Measurements from ENCODE around the gene LOXL4.
"Not testable (repeated sequence)": the region's sequence is repeated elsewhere in the genome, so short reads cannot be mapped to it uniquely, and the experiment has no call there.

Gene LOXL4

DNA sequence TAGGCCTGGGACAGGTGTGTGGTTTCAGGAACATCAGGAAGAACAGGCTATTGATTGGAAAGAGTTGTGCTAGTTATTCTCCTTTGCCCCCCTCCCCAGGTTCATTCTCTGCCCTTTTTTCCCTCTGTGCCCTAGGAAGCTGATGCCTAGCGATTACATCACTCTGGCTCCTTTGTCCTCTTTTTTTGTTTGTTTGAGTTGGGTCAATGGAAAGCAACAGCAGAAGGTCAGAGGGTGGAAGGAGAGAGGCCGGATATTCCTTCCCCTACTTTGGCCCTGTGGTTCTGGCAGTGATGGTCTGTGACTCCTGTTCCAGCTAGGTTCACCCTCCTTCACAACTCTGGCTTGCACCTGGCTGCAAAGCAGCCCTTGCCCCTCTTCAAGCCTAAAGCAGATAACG, 18.9 kb downstream of the LOXL4 start:
- no peak overlapping the region for H3K4me3 Mint-ChIP-seq
- H3K27ac Mint-ChIP-seq = no peak overlapping the region
- no peaks in the 10 kb centered on the region for H3K27me3 Mint-ChIP-seq (ENCODE audit: low read depth)
- no peaks in the 10 kb centered on the region for H3K4me1 Mint-ChIP-seq (ENCODE audit: low read depth)
- no peaks in the 10 kb centered on the region for H3K9me3 Mint-ChIP-seq
- peaks cover 26% of the 10 kb centered on the region for H3K36me3 Mint-ChIP-seq (ENCODE audit: low read depth)

DNA sequence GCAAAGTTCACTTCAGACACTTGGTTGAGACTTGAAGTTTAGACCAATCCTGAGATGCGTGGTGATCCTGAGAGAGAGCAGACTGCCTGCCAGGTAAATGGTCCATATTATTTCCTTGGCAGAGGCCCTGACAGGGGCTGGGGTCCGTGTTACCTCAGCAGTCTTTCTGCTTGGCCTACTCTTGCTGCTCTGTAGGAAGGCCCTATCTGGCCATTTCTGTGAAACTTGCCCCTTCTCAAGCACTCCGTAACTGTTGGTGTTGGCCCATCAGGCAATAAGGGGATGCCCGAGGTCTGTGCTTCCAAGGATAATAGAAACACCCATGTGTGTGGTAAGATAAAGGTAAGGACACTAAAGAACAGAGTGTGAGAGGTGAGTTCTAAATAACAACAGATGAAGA, 20.0 kb downstream of the LOXL4 start:
- no peaks in the 10 kb centered on the region for H3K9me3 Mint-ChIP-seq
- no peaks in the 10 kb centered on the region for H3K4me1 Mint-ChIP-seq (ENCODE audit: low read depth)
- peaks cover 31% of the 10 kb centered on the region for H3K36me3 Mint-ChIP-seq (ENCODE audit: low read depth)
- no peak overlapping the region for H3K27ac Mint-ChIP-seq
- no peaks in the 10 kb centered on the region for H3K27me3 Mint-ChIP-seq (ENCODE audit: low read depth)
- no peak overlapping the region for H3K4me3 Mint-ChIP-seq

- Mint-ChIP-seq H3K4me1 (ENCODE audit: low read depth) (no peaks in the 10 kb centered on the region), H3K36me3 (ENCODE audit: low read depth) (peaks cover 37% of the 10 kb centered on the region), H3K27me3 (ENCODE audit: low read depth) (no peaks in the 10 kb centered on the region), H3K27ac (no peak overlapping the region), H3K9me3 (no peaks in the 10 kb centered on the region), H3K4me3 (no peak overlapping the region)
Measured at GRCh38 chr10:98246911-98247805, 20.8 kb downstream of the LOXL4 start.

DNA sequence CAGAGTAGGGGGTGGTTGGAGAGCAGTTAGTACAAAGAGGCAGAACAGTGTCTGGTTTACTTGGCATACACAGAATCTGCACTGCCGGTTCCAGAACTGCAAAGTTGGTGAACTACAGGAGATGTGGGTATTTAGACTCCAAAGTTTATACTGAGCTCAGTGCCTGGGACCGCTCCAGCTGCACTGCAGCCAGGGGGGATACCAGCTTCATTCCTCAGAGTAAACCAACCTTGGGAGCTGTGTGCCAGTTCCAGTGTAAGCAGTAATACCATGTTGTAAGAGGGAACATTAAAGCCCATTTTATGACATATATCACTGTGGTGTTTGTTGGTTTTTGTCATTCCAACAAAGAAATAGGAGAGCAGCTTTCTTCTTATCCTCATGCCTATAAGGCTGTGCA, 23.4 kb downstream of the LOXL4 start:
- H3K36me3 Mint-ChIP-seq (ENCODE audit: low read depth) = peaks cover 34% of the 10 kb centered on the region
- H3K27me3 Mint-ChIP-seq (ENCODE audit: low read depth) = no peaks in the 10 kb centered on the region
- H3K27ac Mint-ChIP-seq = no peak overlapping the region

GRCh38 chr10:98244141-98244540, 23.9 kb downstream of the LOXL4 start:
- H3K4me3 Mint-ChIP-seq = no peak overlapping the region
- peaks cover 29% of the 10 kb centered on the region for H3K36me3 Mint-ChIP-seq (ENCODE audit: low read depth)
- no peaks in the 10 kb centered on the region for H3K9me3 Mint-ChIP-seq
- H3K4me1 Mint-ChIP-seq (ENCODE audit: low read depth) = no peaks in the 10 kb centered on the region
- no peaks in the 10 kb centered on the region for H3K27me3 Mint-ChIP-seq (ENCODE audit: low read depth)
- H3K27ac Mint-ChIP-seq = no peak overlapping the region

More for the DNA sequence above, 23.4 kb downstream of the LOXL4 start:
- Mint-ChIP-seq H3K4me3 (no peak overlapping the region), H3K9me3 (no peaks in the 10 kb centered on the region), H3K4me1 (ENCODE audit: low read depth) (no peaks in the 10 kb centered on the region)

GRCh38 chr10:98242823-98243222, 25.2 kb downstream of the LOXL4 start:
- Mint-ChIP-seq H3K4me3 (no peak overlapping the region), H3K36me3 (ENCODE audit: low read depth) (peaks cover 32% of the 10 kb centered on the region), H3K27ac (no peak overlapping the region), H3K4me1 (ENCODE audit: low read depth) (no peaks in the 10 kb centered on the region), H3K27me3 (ENCODE audit: low read depth) (no peaks in the 10 kb centered on the region), H3K9me3 (no peaks in the 10 kb centered on the region)

DNA sequence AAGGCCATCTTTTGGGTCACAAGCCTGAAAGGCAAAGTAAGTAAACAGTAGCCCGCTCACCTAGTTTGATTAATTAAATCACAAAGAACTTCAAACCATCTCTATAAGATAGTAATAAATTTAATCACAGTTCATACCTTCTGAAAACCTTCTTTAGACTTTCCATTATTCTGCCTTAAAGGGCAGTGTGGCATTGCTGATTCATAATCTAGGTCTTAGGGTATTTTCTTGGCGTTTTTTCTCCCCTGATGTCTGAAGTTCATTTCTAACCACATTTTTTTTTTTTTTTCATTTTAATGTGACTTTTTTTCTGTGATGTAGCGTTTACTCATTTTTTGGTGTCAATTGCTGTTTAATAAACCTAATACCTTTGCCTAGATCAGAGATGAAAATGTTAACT, 27.5 kb downstream of the LOXL4 start:
- Mint-ChIP-seq H3K4me3 (no peak overlapping the region), H3K9me3 (no peaks in the 10 kb centered on the region), H3K27ac (no peak overlapping the region), H3K27me3 (ENCODE audit: low read depth) (no peaks in the 10 kb centered on the region), H3K4me1 (ENCODE audit: low read depth) (no peaks in the 10 kb centered on the region), H3K36me3 (ENCODE audit: low read depth) (peaks cover 32% of the 10 kb centered on the region)

DNA sequence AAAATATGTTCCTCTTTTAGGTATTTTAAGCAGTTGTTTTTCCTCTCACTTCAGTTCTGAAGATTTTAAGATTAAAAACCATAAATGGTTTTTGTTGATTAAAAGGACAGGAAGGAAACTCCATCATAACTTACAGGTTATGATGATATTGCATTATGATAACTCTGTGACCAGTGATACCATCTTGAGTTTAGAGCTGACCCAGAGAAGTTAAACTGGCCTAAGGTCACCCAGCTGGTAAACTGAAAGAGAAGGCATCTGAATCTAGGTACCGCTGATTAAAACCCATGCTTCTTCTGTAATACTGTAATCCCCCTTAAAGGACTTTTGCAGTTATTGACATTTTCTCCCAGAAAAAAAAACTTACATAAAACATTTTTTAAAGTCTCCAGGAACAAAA, 29.6 kb downstream of the LOXL4 start:
- H3K9me3 Mint-ChIP-seq = no peaks in the 10 kb centered on the region
- peaks cover 35% of the 10 kb centered on the region for H3K36me3 Mint-ChIP-seq (ENCODE audit: low read depth)
- H3K27me3 Mint-ChIP-seq (ENCODE audit: low read depth) = no peaks in the 10 kb centered on the region
- no peaks in the 10 kb centered on the region for H3K4me1 Mint-ChIP-seq (ENCODE audit: low read depth)
- H3K27ac Mint-ChIP-seq = no peak overlapping the region
- no peak overlapping the region for H3K4me3 Mint-ChIP-seq

DNA sequence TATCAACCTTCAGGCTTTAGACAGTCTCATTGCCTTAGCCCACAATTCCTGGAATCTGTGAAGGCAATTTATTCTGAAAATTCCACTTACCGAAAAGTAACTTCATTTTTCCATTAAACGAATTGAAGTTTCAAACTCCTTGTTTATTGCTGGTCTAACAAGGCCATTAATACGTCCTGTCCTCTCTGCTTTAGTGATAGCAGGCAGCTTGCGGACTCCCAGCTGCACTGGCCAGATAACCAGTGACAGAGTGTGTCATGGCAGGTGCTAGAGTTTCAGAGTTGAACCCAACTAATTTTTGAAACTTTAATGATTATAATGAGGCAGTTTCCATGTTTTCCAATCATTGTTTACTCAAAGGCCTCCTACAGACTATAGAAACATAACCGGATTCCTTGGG, 31.1 kb downstream of the LOXL4 start:
- H3K27ac Mint-ChIP-seq = no peak overlapping the region

GRCh38 chr10:98235846-98236245, 32.1 kb downstream of the LOXL4 start:
- no peaks in the 10 kb centered on the region for H3K4me1 Mint-ChIP-seq (ENCODE audit: low read depth)

More for the DNA sequence above, 31.1 kb downstream of the LOXL4 start:
- Mint-ChIP-seq H3K36me3 (ENCODE audit: low read depth) (peaks cover 30% of the 10 kb centered on the region), H3K4me3 (no peak overlapping the region), H3K4me1 (ENCODE audit: low read depth) (no peaks in the 10 kb centered on the region), H3K9me3 (no peaks in the 10 kb centered on the region), H3K27me3 (ENCODE audit: low read depth) (no peaks in the 10 kb centered on the region)

DNA sequence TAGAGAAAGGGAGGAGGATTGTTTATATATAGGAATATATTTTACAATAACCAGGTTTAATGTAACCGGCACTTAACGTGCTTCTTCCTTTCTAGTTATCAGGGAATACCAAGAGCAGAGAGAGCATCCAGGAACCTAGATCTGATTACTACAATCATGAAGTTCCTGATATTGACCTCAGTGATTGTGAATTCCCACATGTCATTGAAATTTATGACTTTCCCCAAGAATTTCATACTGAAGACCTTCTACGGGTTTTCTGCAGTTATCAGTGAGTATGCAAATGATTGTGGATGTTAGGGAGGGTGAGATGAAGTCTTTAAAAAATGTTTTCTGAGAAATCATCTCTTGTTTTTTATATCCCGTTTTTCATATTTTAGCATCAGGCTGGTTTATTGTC, 36.6 kb downstream of the LOXL4 start:
- Mint-ChIP-seq H3K36me3 (ENCODE audit: low read depth) (peaks cover 45% of the 10 kb centered on the region), H3K27me3 (ENCODE audit: low read depth) (no peaks in the 10 kb centered on the region)

More at GRCh38 chr10:98235846-98236245, 32.1 kb downstream of the LOXL4 start:
- Mint-ChIP-seq H3K27ac (no peak overlapping the region), H3K36me3 (ENCODE audit: low read depth) (peaks cover 32% of the 10 kb centered on the region), H3K4me3 (no peak overlapping the region), H3K9me3 (no peaks in the 10 kb centered on the region), H3K27me3 (ENCODE audit: low read depth) (no peaks in the 10 kb centered on the region)

DNA sequence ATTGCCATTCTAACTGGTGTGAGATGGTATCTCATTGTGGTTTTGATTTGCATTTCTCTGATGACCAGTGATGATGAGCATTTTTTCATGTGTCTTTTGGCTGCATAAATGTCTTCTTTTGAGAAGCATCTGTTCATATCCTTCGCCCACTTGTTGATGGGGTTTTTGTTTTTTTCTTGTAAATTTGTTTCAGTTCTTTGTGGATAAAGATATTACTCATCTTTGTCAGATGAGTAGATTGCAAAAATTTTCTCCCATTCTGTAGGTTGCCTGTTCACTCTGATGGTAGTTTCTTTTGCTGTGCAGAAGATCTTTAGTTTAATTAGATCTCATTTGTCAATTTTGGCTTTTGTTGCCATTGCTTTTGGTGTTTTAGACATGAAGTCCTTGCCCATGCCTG, 39.7 kb downstream of the LOXL4 start:
- H3K27me3 Mint-ChIP-seq (ENCODE audit: low read depth); H3K9me3 Mint-ChIP-seq; H3K27ac Mint-ChIP-seq; H3K4me3 Mint-ChIP-seq; H3K4me1 Mint-ChIP-seq (ENCODE audit: low read depth): not testable (repeated sequence)
- peaks cover 41% of the 10 kb centered on the region for H3K36me3 Mint-ChIP-seq (ENCODE audit: low read depth)

More for the DNA sequence above, 36.6 kb downstream of the LOXL4 start:
- Mint-ChIP-seq H3K4me1 (ENCODE audit: low read depth) (peaks cover 9% of the 10 kb centered on the region), H3K27ac (no peak overlapping the region), H3K9me3 (peaks cover 4% of the 10 kb centered on the region), H3K4me3 (no peak overlapping the region)

DNA sequence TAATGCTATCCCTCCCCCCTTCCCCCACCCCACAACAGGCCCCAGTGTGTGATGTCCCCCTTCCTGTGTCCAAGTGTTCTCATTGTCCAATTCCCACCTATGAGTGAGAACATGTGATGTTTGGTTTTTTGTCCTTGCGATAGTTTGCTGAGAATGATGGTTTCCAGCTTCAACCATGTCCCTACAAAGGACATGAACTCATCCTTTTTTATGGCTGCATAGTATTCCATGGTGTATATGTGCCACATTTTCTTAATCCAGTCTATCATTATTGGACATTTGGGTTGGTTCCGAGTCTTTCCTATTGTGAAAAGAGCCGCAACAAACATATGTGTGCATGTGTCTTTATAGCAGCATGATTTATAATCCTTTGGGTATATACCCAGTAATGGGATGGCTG, 40.3 kb downstream of the LOXL4 start:
- peaks cover 41% of the 10 kb centered on the region for H3K36me3 Mint-ChIP-seq (ENCODE audit: low read depth)
- not testable (repeated sequence) for H3K27me3 Mint-ChIP-seq (ENCODE audit: low read depth)

GRCh38 chr10:98226508-98227144, 41.4 kb downstream of the LOXL4 start:
- no peaks in the 10 kb centered on the region for H3K27me3 Mint-ChIP-seq (ENCODE audit: low read depth)
- H3K4me3 Mint-ChIP-seq = no peak overlapping the region
- H3K4me1 Mint-ChIP-seq (ENCODE audit: low read depth) = peaks cover 9% of the 10 kb centered on the region
- H3K27ac Mint-ChIP-seq = no peak overlapping the region
- H3K36me3 Mint-ChIP-seq (ENCODE audit: low read depth) = peaks cover 39% of the 10 kb centered on the region
- H3K9me3 Mint-ChIP-seq = peaks cover 4% of the 10 kb centered on the region

More for the DNA sequence above, 40.3 kb downstream of the LOXL4 start:
- not testable (repeated sequence) for H3K9me3 Mint-ChIP-seq; H3K4me1 Mint-ChIP-seq (ENCODE audit: low read depth); H3K27ac Mint-ChIP-seq; H3K4me3 Mint-ChIP-seq

DNA sequence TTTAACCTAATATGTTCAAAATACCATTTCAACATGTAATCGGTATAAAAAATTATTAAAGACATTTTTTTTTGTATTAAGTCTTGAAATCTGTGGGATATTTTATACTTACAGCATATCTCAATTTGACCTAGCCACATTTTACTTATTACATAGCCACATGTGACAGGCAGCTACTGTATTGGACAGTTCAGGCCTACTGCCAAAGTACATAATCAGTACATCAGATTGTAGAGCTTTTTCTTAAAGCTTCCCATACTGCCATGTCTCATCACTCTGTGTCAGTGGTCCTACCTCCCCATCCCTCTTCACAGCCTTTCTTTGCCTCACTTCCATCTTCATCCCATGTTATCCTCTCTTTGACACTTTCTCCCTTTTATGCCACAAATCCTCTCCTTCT, 43.0 kb downstream of the LOXL4 start:
- Mint-ChIP-seq H3K27ac (no peak overlapping the region), H3K4me3 (no peak overlapping the region), H3K9me3 (peaks cover 6% of the 10 kb centered on the region), H3K36me3 (ENCODE audit: low read depth) (peaks cover 31% of the 10 kb centered on the region), H3K27me3 (ENCODE audit: low read depth) (no peaks in the 10 kb centered on the region), H3K4me1 (ENCODE audit: low read depth) (peaks cover 5% of the 10 kb centered on the region)
